LNCaP clone FGC (cell line): ENCODE results near the gene LGALS14.
"Not testable (repeated sequence)": the region's sequence is repeated elsewhere in the genome, so short reads cannot be mapped to it uniquely, and the experiment has no call there.

Experiments
- DNase-seq: peaks from one replicate; pipeline ENCODE4 v3.0.0-alpha.2; 2011; ENCODE audit warnings: low read depth
- H3K4me3 ChIP-seq: 2 replicates; pipeline ENCODE4 v1.5.1; 2011; ENCODE audit warnings: mild to moderate bottlenecking, low read depth, low read length, control low read depth
- TF ChIP-seq, protein P1 (sequence below): IDR thresholded peaks from 2 replicates; pipeline ENCODE4 v1.5.1; 2012; ENCODE audit warnings: mild to moderate bottlenecking; ENCODE audit not compliant: control insufficient read depth, insufficient read depth; ENCODE audit errors: extremely low read depth

LGALS14 gene

DNA sequence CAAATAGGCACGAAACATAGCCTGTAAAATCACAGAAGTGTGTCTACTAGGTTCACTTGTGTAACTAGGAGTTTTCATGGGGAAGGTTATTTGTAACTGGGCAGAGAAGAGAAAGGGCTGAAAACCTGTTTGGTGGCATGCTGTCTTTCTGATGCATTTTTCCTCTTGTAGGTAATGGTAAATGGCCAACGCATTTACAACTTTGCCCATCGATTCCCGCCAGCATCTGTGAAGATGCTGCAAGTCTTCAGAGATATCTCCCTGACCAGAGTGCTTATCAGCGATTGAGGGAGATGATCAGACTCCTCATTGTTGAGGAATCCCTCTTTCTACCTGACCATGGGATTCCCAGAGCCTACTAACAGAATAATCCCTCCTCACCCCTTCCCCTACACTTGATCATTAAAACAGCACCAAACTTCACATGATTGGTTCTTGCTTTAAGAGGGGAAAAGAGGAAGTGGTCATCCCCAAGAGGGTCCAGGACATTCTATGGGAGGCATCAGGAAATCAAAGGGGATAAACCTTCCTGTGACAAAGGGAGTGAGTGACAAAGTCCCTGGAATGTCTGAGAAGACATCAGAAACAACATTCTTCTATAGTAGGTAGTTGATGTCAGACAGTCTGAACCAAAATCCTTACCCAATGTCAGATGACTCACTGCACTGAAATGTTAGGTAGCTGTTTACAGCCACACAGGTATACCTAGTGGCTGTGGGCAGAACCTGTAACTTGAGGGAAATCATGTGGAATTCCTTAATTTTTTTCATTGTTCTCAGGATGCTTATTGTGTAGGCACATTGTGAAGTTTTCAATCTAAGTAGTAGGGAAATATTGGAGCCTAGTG lies 5.0 kb downstream of the LGALS14 start:
- TF ChIP-seq, protein P1, sequence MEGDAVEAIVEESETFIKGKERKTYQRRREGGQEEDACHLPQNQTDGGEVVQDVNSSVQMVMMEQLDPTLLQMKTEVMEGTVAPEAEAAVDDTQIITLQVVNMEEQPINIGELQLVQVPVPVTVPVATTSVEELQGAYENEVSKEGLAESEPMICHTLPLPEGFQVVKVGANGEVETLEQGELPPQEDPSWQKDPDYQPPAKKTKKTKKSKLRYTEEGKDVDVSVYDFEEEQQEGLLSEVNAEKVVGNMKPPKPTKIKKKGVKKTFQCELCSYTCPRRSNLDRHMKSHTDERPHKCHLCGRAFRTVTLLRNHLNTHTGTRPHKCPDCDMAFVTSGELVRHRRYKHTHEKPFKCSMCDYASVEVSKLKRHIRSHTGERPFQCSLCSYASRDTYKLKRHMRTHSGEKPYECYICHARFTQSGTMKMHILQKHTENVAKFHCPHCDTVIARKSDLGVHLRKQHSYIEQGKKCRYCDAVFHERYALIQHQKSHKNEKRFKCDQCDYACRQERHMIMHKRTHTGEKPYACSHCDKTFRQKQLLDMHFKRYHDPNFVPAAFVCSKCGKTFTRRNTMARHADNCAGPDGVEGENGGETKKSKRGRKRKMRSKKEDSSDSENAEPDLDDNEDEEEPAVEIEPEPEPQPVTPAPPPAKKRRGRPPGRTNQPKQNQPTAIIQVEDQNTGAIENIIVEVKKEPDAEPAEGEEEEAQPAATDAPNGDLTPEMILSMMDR, result no peak
- DNase-seq, result no peak
- H3K4me3 ChIP-seq, result no peak overlapping the region

GRCh38 chr19:39710333-39710890 lies 6.1 kb downstream of the LGALS14 start:
- no peak for DNase-seq
- TF ChIP-seq, protein P1, result no peak

DNA sequence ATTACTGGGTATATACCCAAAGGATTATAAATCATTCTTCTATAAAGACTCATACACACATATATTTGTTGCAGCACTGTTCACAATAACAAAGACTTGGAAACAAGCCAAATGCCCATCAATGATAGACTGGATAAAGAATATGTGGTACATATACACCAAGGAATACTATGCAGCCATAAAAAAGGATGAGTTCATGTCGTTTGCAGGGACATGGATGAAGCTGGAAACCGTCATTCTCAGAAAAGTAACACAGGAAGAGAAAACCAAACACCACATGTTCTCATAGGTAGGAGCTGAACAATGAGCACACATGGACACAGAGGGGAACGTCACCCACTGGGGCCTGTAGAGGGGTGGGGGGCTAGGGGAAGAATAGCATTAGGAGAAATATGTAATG lies 15.9 kb downstream of the LGALS14 start:
- not testable (repeated sequence) for H3K4me3 ChIP-seq, DNase-seq

More at GRCh38 chr19:39710333-39710890, 6.1 kb downstream of the LGALS14 start:
- no peak overlapping the region for H3K4me3 ChIP-seq

- TF ChIP-seq, protein P1, result no peak
- DNase-seq, result no peak
- no peak overlapping the region for H3K4me3 ChIP-seq
These were observed 21.7 kb downstream of the LGALS14 start for GRCh38 chr19:39725995-39726394.

DNA sequence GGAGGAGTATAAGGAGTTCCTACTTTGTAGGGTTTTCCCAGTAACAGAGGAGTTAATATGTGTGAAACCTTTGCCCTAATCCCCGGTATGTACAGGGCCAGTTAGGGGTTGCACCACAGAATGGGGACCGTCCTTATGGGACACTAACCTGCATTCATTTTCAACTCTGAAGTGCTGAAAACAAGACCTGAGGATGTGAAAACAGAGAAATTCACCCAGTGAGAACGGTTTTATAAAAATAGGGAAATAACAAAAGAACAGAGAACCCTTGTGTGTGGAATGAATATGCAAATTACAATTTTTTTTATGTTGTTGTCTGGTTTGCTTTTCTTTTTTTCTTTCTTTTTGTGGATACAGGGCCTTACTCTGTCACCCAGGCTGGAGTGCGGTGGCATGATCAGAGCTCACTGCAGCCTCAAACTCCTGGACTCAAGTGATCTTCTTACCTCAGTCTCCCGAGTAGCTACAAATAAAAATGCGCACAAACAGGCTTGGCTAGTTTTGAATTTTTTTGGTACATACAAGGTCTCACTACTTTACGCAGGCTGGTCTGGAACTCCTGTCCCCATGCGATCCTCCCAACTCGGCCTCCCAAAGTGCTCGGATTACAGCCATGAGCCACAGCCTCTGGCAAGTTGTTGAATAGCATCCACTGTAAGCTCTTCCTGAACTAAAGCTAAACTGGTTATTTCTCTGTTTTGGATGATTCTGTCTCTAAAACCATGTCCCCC lies 23.0 kb downstream of the LGALS14 start:
- TF ChIP-seq, protein P1, result no peak
- H3K4me3 ChIP-seq, result no peak overlapping the region

DNA sequence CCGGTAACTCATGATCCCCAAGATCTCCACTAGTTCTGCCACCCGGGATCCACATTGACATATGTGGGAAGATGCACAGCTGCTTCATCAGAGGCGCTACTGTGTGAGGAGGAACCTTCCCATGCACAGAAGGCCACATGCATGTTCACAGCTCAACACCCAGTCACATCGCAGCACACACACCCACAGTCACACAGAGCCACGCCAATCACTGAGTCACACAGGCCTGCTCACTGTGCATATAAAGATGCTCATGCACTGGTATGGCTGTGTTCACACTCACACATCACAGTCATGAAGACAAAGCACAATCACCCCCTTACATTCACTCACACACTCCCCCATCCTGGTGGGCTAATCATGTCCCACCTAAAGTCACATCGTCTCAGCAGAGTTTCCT lies 23.8 kb downstream of the LGALS14 start:
- no peak overlapping the region for H3K4me3 ChIP-seq
- TF ChIP-seq, protein P1, result no peak
- no peak for DNase-seq

More for the DNA sequence above, 23.0 kb downstream of the LGALS14 start:
- DNase-seq, result no peak

GRCh38 chr19:39729594-39729993 lies 25.3 kb downstream of the LGALS14 start:
- DNase-seq, result no peak
- TF ChIP-seq, protein P1, result no peak
- H3K4me3 ChIP-seq, result no peak overlapping the region
